Astrocyte (in vitro differentiated cells and primary cell): Measurements from ENCODE around the gene CLCA2.

Experiments
- CTCF ChIP-seq: IDR thresholded peaks from 2 replicates; pipeline ENCODE4 v1.5.1; 2011; ENCODE audit warnings: low read depth, mild to moderate bottlenecking, inconsistent platforms, low read length, moderate library complexity; ENCODE audit not compliant: insufficient read depth
- EZH2 ChIP-seq: IDR thresholded peaks from 2 replicates; pipeline ENCODE4 v1.6.1; 2012; ENCODE audit warnings: mild to moderate bottlenecking, low read length, inconsistent platforms; ENCODE audit not compliant: insufficient read depth

GRCh38 chr1:86498281-86498680, 74.3 kb downstream of the CLCA2 start:
- TF ChIP-seq CTCF (no peak), EZH2 (no peak)
